ENCODE results near the gene MICU1.

DNA sequence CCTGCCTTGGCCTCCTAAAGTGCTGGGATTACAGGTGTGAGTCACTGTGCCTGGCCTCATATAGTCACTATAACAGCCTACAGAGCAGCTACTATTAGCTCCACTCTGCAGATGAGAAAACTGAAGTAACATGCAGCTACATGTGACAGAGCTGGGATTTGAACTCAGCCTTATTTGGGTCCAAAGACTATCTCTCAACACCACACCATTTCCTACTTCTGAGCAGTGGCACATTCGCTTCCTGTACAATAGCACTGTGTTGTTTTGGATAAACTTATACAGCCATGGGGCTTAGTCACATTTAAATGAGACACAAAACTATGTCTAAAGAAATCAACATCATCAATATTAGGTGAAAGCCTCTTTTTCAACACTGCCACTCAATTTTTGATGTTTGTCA lies 201.3 kb downstream of the MICU1 start:
- TF ChIP-seq CTCF (IDR thresholded peaks at IDR 0.05): no peak
- TF ChIP-seq POLR2A (IDR thresholded peaks at IDR 0.05): no peak
